Thyroid gland (tissue), 4 donors: Measurements from ENCODE around the gene CELA1.

ENCODE experiments used
- CTCF ChIP-seq, 6 experiments: fragments of 200-600 bp in 3 of 6; fragments of 450-650 bp in 3 of 6; sonication (generic) in 3 of 6; IDR thresholded peaks; one replicate each; pipeline ENCODE4 v1.5.1; 2016 to 2019; ENCODE audit warnings: antibody characterized with exemption in 6 of 6, mild to moderate bottlenecking in 2 of 6, inconsistent platforms in 1 of 6, moderate library complexity in 1 of 6
- POLR2A ChIP-seq, 2 donors: fragments of 450-650 bp; IDR thresholded peaks; one replicate each; pipeline ENCODE4 v1.6.1; 2017; ENCODE audit warnings: antibody characterized with exemption in 2 of 2, mild to moderate bottlenecking in 2 of 2, moderate library complexity in 1 of 2

GRCh38 chr12:51377099-51377984 is 30.9 kb upstream of the CELA1 start:
- TF ChIP-seq CTCF (IDR thresholded peaks at IDR 0.05), result no peak
- TF ChIP-seq POLR2A (IDR thresholded peaks at IDR 0.05), result no peak
